ENCODE data around the gene DBR1. TPM values are rescaled to one million over a fixed set of nuclear protein-coding genes. Genes with fewer than 3 reads are reported as not detected.

DBR1 gene
- total RNA-seq, 4 donors from 2014 or later, result 7.5 to 8.9 (median 7.8) TPM; not detected in 1

DNA sequence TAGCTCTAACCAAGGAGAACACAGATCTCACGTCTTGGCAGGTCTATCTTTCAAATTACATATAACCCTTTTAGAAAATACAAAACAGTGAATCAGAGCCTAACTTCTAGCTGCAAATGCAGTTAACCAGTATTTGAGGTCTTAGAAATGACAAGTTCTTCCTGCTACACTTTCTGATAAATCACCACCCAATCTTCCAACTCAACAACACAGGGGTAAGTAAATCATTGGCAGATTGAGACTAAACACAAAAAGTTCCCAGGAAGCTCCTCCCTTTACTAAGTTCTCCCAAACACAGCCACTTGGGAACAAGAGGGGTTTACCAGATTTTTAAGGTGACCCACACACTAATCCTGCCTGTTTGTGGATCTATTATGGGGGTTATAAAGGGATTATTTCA, 42.5 kb downstream of the DBR1 start, which contains the start of gene A4GNT:
TSS of gene A4GNT (minus strand) at position 152 of the 400 bp plus-strand sequence. CDS start 1,134 bp downstream, outside the sequence.
- no peak within 1 kb of the TSS for H3K27ac ChIP-seq
- H3K27me3 ChIP-seq, result no peaks in the 10 kb centered on the region
- DNase-seq, result no peak

DNA sequence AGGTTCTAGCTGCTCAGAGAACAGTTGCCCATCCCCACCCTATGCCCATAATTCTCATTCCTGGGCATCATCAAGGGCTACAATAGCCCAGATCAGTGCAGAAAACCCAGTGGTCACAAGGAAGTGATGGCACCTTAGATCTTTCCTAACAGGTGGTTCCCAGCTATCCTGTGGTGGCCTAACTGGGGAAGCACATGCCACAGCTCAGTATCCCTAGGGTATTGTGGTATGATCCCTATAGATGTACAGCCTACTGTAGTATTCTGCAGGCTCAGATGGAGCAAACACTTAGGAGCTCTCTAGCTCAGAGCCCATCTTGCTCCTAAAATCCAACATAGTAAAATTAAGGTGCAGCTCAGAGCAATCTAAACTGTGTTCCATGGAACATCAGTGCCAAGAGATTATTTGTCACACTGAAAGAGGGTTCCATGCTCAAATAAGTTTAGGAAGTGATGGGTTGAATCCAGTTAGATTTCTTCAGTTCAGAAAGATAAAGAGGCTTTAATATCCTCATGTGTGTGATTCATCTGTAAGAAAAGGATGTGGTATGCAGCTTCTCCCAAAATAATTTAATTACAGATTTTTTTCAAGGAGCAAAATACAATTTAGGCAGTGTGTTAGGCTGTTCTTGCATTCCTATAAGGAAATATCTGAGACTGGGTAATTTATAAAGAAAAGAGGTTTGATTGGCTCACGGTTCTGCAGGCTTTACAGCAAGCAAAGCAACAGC, 46.9 kb downstream of the DBR1 start:
- Histone ChIP-seq H3K27me3 (no peaks in the 10 kb centered on the region), H3K4me3 (no peak overlapping the region), H3K4me1 (peaks cover 0 to 9% (median 2%) of the 10 kb centered on the region in 4 donors), H3K9me3 (no peaks in the 10 kb centered on the region), H3K36me3 (no peaks in the 10 kb centered on the region), H3K27ac (no peak overlapping the region)
- in situ Hi-C loops (cut with MboI; ENCODE audit: low pct_ligation_motif_present in 1 of 4, low pct_unique_long_range_greater_than_20kb in 1 of 4, low sequenced_read_pairs in 3 of 4), result no loop called here
- intact Hi-C loops (cut with DNase I; ENCODE audit: low total_unique reads), result no loop called here
- DNase-seq, result no peak
- WGBS, 2 donors (ENCODE audit: low coverage in 1 of 2), result 69 to 100% methylated on average over 1 of the region's 1 CpG
- TF ChIP-seq POLR2A (IDR thresholded peaks at IDR 0.05), result no peak
- TF ChIP-seq EP300 (IDR thresholded peaks at IDR 0.05; ENCODE audit: low read depth), result no peak
- no peak for TF ChIP-seq POLR2AphosphoS5 (IDR thresholded peaks at IDR 0.05)
- TF ChIP-seq, protein P1, sequence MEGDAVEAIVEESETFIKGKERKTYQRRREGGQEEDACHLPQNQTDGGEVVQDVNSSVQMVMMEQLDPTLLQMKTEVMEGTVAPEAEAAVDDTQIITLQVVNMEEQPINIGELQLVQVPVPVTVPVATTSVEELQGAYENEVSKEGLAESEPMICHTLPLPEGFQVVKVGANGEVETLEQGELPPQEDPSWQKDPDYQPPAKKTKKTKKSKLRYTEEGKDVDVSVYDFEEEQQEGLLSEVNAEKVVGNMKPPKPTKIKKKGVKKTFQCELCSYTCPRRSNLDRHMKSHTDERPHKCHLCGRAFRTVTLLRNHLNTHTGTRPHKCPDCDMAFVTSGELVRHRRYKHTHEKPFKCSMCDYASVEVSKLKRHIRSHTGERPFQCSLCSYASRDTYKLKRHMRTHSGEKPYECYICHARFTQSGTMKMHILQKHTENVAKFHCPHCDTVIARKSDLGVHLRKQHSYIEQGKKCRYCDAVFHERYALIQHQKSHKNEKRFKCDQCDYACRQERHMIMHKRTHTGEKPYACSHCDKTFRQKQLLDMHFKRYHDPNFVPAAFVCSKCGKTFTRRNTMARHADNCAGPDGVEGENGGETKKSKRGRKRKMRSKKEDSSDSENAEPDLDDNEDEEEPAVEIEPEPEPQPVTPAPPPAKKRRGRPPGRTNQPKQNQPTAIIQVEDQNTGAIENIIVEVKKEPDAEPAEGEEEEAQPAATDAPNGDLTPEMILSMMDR (IDR thresholded peaks at IDR 0.05), result no peak

More for the DNA sequence above, 42.5 kb downstream of the DBR1 start, which contains the start of gene A4GNT:
- Histone ChIP-seq H3K4me3 (no peak within 1 kb of the TSS), H3K9me3 (no peaks in the 10 kb centered on the region), H3K4me1 (no peaks in the 10 kb centered on the region), H3K36me3 (no peaks in the 10 kb centered on the region)
- intact Hi-C loops (cut with DNase I; ENCODE audit: low total_unique reads), result no loop called here
- in situ Hi-C loops (cut with MboI; ENCODE audit: low pct_ligation_motif_present in 1 of 4, low pct_unique_long_range_greater_than_20kb in 1 of 4, low sequenced_read_pairs in 3 of 4), result no loop called here
- TF ChIP-seq, protein P1 (IDR thresholded peaks at IDR 0.05), result no peak
- TF ChIP-seq POLR2A (IDR thresholded peaks at IDR 0.05) (no peak), POLR2AphosphoS5 (IDR thresholded peaks at IDR 0.05) (no peak), EP300 (IDR thresholded peaks at IDR 0.05; ENCODE audit: low read depth) (no peak)
- 47 to 50% methylated on average over 1 of the region's 1 CpG for WGBS, 2 donors (ENCODE audit: low coverage in 1 of 2)

DNA sequence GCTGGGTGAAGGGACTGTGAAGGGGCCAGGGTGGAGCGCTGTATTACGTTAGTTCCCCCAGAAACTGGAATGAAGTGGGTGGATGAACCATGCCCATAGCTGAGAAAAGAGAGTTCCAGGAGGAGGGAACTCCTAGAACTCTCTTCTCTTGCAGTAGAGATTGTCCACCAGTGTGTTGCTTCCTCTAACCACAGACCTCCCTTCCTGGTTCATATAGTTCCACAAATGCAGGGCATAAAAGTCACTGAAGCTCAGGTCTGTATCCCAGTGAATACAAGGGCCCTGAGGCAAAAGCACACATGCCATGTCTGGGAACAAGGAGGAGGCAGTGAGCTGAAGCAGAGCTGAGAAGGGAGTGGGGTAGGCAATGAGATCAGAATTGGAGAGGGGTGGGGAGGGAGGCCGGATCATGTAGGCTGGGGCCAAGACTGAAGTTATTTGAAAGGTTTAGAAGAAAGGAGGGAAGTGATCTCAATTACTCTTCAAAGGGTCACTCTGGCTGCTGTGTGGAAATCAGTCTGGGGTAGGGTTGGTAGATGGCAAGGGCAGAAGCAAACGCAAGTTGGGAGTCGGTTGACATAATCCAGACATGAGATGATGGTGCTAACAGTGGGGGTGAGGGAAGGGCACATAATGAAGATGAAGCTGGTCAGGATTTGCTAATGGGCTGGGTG, 49.0 kb downstream of the DBR1 start:
- in situ Hi-C loops (cut with MboI; ENCODE audit: low pct_ligation_motif_present in 1 of 4, low pct_unique_long_range_greater_than_20kb in 1 of 4, low sequenced_read_pairs in 3 of 4) (no loop called here), intact Hi-C loops (cut with DNase I; ENCODE audit: low total_unique reads) (no loop called here)
- H3K27me3 ChIP-seq, result no peaks in the 10 kb centered on the region
- H3K27ac ChIP-seq, result peak overlapping the region in 1 of 4 donors; percentile 57
- no peaks in the 10 kb centered on the region for H3K36me3 ChIP-seq
- H3K9me3 ChIP-seq, result no peaks in the 10 kb centered on the region
- H3K4me1 ChIP-seq, result peaks cover 0 to 9% (median 2%) of the 10 kb centered on the region in 4 donors
- DNase-seq, result no peak
- 54 to 57% methylated on average over 3 to 5 of the region's 5 CpGs for WGBS, 2 donors (ENCODE audit: low coverage in 1 of 2)
- H3K4me3 ChIP-seq, result no peak overlapping the region
- TF ChIP-seq EP300 (IDR thresholded peaks at IDR 0.05; ENCODE audit: low read depth), result no peak
- TF ChIP-seq, protein P1 (IDR thresholded peaks at IDR 0.05), result no peak
- no peak for TF ChIP-seq POLR2A (IDR thresholded peaks at IDR 0.05)
- no peak for TF ChIP-seq POLR2AphosphoS5 (IDR thresholded peaks at IDR 0.05)

DNA sequence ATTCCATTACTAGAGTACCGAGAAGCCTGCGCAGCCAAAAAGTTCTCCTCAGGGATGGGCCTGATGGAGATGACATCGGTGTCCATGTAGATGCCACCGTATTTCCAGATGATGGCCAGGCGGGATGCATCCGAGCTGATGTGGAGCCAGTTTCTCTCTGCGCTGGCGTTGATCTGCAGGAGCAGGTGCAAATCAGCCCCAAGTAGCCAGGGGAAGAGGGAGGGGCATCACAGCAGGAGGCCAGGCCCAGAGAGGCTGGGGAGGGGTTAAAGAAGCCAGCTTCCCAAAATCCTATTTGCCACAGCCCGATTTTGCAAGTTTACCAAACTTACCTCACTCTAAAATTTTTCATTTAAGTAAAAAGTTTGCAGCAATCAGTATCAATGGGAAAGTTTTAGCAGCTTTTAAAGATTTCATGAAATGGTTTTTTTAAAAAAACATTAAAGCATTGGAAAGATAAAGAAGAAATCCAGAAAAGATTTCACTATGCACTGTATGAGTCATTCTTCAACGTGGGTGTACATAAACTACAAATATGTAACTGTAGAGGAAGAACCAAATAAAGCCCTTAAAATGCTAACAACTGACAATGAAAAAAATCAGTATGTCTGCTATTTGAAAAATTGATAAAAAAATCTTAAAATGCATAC, 49.9 kb downstream of the DBR1 start:
- Histone ChIP-seq H3K4me3 (no peak overlapping the region), H3K27me3 (no peaks in the 10 kb centered on the region), H3K4me1 (peaks cover 0 to 9% (median 2%) of the 10 kb centered on the region in 4 donors), H3K36me3 (no peaks in the 10 kb centered on the region), H3K27ac (peak overlapping the region in 1 of 4 donors; percentile 57), H3K9me3 (no peaks in the 10 kb centered on the region)
- in situ Hi-C loops (cut with MboI; ENCODE audit: low pct_ligation_motif_present in 1 of 4, low pct_unique_long_range_greater_than_20kb in 1 of 4, low sequenced_read_pairs in 3 of 4), result no loop called here
- TF ChIP-seq POLR2A (IDR thresholded peaks at IDR 0.05) (no peak), POLR2AphosphoS5 (IDR thresholded peaks at IDR 0.05) (no peak), EP300 (IDR thresholded peaks at IDR 0.05; ENCODE audit: low read depth) (no peak)
- TF ChIP-seq, protein P1 (IDR thresholded peaks at IDR 0.05), result no peak
- intact Hi-C loops (cut with DNase I; ENCODE audit: low total_unique reads), result no loop called here
- 67 to 80% methylated on average over 5 to 10 of the region's 10 CpGs for WGBS, 2 donors (ENCODE audit: low coverage in 1 of 2)
- DNase-seq, result no peak

Data from transverse colon (tissue), 4 donors.